ENCODE results near the gene ARL6IP5. TPM values are rescaled to one million over a fixed set of nuclear protein-coding genes. Genes with fewer than 3 reads are reported as not detected.

ARL6IP5 gene
- total and polyA plus RNA-seq, 9 of the 15 experiments (the other 6 are each of a cell fraction or from before 2014, with no cell fraction given): 10.3 to 54.0 (median 12.7) TPM

DNA sequence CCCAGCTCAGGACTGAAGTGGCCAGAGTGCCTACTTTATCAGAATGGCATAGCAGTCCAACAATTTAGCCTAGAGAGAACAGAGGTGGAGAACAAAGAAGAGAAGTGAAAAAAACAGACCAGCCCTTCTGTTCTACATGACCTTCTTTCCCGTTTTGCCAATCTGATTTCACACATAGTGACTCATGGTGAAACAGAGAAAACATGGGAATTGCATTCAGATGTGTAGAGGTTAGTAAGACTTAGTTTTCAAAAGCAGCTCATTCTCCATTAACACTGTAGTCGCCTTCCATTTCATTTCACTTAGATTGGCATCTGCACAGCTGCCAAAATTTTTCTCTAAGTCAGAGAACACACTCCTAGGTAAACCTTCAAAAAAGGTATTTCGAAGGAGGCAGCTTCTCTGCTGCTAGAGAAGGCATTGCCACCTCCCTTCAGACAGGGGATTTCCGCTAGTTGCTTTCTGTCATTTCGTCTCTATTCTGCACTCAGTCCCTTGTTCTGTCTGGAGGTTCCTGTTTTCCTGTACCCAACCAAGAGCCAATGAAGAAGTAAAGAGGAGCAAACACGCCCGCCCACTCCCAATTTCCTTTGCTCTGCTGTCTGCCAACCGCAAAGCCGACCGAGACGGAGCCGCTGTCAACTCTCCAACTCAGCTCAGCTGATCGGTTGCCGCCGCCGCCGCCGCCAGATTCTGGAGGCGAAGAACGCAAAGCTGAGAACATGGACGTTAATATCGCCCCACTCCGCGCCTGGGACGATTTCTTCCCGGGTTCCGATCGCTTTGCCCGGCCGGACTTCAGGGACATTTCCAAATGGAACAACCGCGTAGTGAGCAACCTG lies at the start of gene ARL6IP5 (continued):
- TF ChIP-seq, protein P1, sequence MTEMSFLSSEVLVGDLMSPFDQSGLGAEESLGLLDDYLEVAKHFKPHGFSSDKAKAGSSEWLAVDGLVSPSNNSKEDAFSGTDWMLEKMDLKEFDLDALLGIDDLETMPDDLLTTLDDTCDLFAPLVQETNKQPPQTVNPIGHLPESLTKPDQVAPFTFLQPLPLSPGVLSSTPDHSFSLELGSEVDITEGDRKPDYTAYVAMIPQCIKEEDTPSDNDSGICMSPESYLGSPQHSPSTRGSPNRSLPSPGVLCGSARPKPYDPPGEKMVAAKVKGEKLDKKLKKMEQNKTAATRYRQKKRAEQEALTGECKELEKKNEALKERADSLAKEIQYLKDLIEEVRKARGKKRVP (CRISPR knock-in tag; IDR thresholded peaks at IDR 0.05): no peak
- TF ChIP-seq DDX20 (tag; IDR thresholded peaks at IDR 0.05; ENCODE audit: low read depth): no peak
- no peak for TF ChIP-seq TCF3 (CRISPR knock-in tag; IDR thresholded peaks at IDR 0.05)
- no peak for TF ChIP-seq RB1 (IDR thresholded peaks at IDR 0.05; ENCODE audit: low read depth)
- TF ChIP-seq ZNF408 (CRISPR knock-in tag; IDR thresholded peaks at IDR 0.05; ENCODE audit: low read depth): no peak
- no peak for TF ChIP-seq SRF (CRISPR knock-in tag; IDR thresholded peaks at IDR 0.05)
- peak; percentile 38; the same call in 1 of the 2 replicates for TF ChIP-seq MTA1 (IDR thresholded peaks at IDR 0.05; ENCODE audit: borderline replicate concordance)
- no peak for TF ChIP-seq EP300 (IDR thresholded peaks at IDR 0.05; ENCODE audit: low read length)
- TF ChIP-seq PTTG1 (tag; IDR thresholded peaks at IDR 0.05; ENCODE audit: low read depth): no peak
- no peak for TF ChIP-seq ETV6 (IDR thresholded peaks at IDR 0.05; ENCODE audit: borderline replicate concordance in 1 of 2, low read depth in 2 of 2, low read length in 1 of 2)
- TF ChIP-seq ETV6 (CRISPR knock-in tag; IDR thresholded peaks at IDR 0.05; ENCODE audit: borderline replicate concordance): no peak
- TF ChIP-seq ZNF217 (CRISPR knock-in tag; IDR thresholded peaks at IDR 0.05): no peak
- TF ChIP-seq TEAD4 (IDR thresholded peaks at IDR 0.05; ENCODE audit: low read length): 0 out of 2 replicates have a peak, but pooled peaks have one; percentile 18
- no peak for TF ChIP-seq TEAD4 (CRISPR knock-in tag; IDR thresholded peaks at IDR 0.05; ENCODE audit: borderline replicate concordance)
- TF ChIP-seq ZEB2 (IDR thresholded peaks at IDR 0.05): no peak
- TF ChIP-seq, protein P2, sequence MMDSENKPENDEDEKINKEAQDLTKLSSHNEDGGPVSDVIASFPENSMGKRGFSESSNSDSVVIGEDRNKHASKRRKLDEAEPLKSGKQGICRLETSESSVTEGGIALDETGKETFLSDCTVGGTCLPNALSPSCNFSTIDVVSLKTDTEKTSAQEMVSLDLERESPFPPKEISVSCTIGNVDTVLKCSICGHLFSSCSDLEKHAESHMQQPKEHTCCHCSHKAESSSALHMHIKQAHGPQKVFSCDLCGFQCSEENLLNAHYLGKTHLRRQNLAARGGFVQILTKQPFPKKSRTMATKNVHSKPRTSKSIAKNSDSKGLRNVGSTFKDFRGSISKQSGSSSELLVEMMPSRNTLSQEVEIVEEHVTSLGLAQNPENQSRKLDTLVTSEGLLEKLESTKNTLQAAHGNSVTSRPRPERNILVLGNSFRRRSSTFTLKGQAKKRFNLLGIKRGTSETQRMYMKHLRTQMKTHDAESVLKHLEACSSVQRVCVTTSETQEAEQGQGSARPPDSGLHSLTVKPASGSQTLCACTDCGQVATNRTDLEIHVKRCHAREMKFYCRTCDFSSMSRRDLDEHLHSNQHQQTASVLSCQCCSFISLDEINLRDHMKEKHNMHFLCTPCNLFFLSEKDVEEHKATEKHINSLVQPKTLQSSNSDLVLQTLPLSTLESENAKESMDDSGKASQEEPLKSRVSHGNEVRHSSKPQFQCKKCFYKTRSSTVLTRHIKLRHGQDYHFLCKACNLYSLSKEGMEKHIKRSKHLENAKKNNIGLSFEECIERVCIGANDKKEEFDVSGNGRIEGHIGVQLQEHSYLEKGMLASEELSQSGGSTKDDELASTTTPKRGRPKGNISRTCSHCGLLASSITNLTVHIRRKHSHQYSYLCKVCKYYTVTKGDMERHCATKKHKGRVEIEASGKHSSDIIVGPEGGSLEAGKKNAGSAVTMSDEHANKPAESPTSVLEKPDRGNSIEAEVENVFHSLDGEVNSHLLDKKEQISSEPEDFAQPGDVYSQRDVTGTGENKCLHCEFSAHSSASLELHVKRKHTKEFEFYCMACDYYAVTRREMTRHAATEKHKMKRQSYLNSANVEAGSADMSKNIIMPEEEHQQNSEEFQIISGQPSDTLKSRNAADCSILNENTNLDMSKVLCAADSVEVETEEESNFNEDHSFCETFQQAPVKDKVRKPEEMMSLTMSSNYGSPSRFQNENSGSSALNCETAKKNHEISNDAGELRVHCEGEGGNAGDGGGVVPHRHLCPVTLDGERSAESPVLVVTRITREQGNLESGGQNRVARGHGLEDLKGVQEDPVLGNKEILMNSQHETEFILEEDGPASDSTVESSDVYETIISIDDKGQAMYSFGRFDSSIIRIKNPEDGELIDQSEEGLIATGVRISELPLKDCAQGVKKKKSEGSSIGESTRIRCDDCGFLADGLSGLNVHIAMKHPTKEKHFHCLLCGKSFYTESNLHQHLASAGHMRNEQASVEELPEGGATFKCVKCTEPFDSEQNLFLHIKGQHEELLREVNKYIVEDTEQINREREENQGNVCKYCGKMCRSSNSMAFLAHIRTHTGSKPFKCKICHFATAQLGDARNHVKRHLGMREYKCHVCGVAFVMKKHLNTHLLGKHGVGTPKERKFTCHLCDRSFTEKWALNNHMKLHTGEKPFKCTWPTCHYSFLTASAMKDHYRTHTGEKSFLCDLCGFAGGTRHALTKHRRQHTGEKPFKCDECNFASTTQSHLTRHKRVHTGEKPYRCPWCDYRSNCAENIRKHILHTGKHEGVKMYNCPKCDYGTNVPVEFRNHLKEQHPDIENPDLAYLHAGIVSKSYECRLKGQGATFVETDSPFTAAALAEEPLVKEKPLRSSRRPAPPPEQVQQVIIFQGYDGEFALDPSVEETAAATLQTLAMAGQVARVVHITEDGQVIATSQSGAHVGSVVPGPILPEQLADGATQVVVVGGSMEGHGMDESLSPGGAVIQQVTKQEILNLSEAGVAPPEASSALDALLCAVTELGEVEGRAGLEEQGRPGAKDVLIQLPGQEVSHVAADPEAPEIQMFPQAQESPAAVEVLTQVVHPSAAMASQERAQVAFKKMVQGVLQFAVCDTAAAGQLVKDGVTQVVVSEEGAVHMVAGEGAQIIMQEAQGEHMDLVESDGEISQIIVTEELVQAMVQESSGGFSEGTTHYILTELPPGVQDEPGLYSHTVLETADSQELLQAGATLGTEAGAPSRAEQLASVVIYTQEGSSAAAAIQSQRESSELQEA (IDR thresholded peaks at IDR 0.05; ENCODE audit: low read depth): no peak
- no peak for TF ChIP-seq RBM22 (IDR thresholded peaks at IDR 0.05; ENCODE audit: low read depth, low read length, poor library complexity, severe bottlenecking)

All from K562 (cell line).